ENCODE measurements around the gene RBM3. TPM values are rescaled to one million over a fixed set of nuclear protein-coding genes. Genes with fewer than 3 reads are reported as not detected.

The RBM3 gene
- total and polyA plus RNA-seq, 12 donors = 52.9 to 284 (median 155) TPM

GRCh38 chrX:48600226-48600625 lies 25.9 kb downstream of the RBM3 start:
- Histone ChIP-seq H3K27me3 (no peaks in the 10 kb centered on the region), H3K36me3 (replicated peaks in 1 of 2) (peaks cover 0 to 46% of the 10 kb centered on the region in 2 donors), H3K27ac (no peak overlapping the region), H3K4me1 (replicated peaks in 1 of 2) (peaks cover 0 to 4% of the 10 kb centered on the region in 2 donors), H3K4me3 (no peak overlapping the region), H3K9me3 (replicated peaks in 1 of 3) (no peaks in the 10 kb centered on the region)
- intact Hi-C loops (cut with DNase I) = no loop called here
- no peak for DNase-seq
- TF ChIP-seq POLR2A (IDR thresholded peaks at IDR 0.05) (no peak), CTCF (IDR thresholded peaks at IDR 0.05) (no peak)
- WGBS, 4 donors = 89 to 100% (median 91%) methylated on average over 3 to 19 of the region's 19 CpGs

- no peak for DNase-seq
- intact Hi-C loops (cut with DNase I) = no loop called here
- H3K4me3 ChIP-seq = no peak overlapping the region
- no peaks in the 10 kb centered on the region for H3K27me3 ChIP-seq
- WGBS, 4 donors = 65 to 81% (median 73%) methylated on average over 5 to 17 of the region's 17 CpGs
- H3K36me3 ChIP-seq (replicated peaks in 1 of 2) = peaks cover 0 to 46% of the 10 kb centered on the region in 2 donors
- peaks cover 0 to 4% of the 10 kb centered on the region in 2 donors for H3K4me1 ChIP-seq (replicated peaks in 1 of 2)
- TF ChIP-seq POLR2A (IDR thresholded peaks at IDR 0.05) (no peak), CTCF (IDR thresholded peaks at IDR 0.05) (no peak)
- H3K27ac ChIP-seq = no peak overlapping the region
- no peaks in the 10 kb centered on the region for H3K9me3 ChIP-seq (replicated peaks in 1 of 3)
Measured at GRCh38 chrX:48601741-48602394, 27.6 kb downstream of the RBM3 start.

GRCh38 chrX:48604701-48605100 lies 30.4 kb downstream of the RBM3 start:
- H3K27ac ChIP-seq = no peak overlapping the region
- intact Hi-C loops (cut with DNase I) = no loop called here
- no peaks in the 10 kb centered on the region for H3K27me3 ChIP-seq
- no peak for DNase-seq
- H3K4me3 ChIP-seq = no peak overlapping the region
- H3K9me3 ChIP-seq (replicated peaks in 1 of 3) = no peaks in the 10 kb centered on the region
- no peak for TF ChIP-seq CTCF (IDR thresholded peaks at IDR 0.05)
- no peak for TF ChIP-seq POLR2A (IDR thresholded peaks at IDR 0.05)
- H3K36me3 ChIP-seq (replicated peaks in 1 of 2) = peaks cover 0 to 36% of the 10 kb centered on the region in 2 donors
- WGBS, 4 donors = 86 to 93% (median 91%) methylated on average over 9 to 16 of the region's 16 CpGs; no CpG with 5 or more reads in 1 of the 4 donors
- H3K4me1 ChIP-seq (replicated peaks in 1 of 2) = no peaks in the 10 kb centered on the region

GRCh38 chrX:48606091-48606490 lies 31.8 kb downstream of the RBM3 start:
- intact Hi-C loops (cut with DNase I) = no loop called here
- no peaks in the 10 kb centered on the region for H3K4me1 ChIP-seq (replicated peaks in 1 of 2)
- H3K9me3 ChIP-seq (replicated peaks in 1 of 3) = no peaks in the 10 kb centered on the region
- no peak overlapping the region for H3K4me3 ChIP-seq
- TF ChIP-seq POLR2A (IDR thresholded peaks at IDR 0.05) = no peak
- TF ChIP-seq CTCF (IDR thresholded peaks at IDR 0.05) = no peak
- H3K36me3 ChIP-seq (replicated peaks in 1 of 2) = peaks cover 0 to 26% of the 10 kb centered on the region in 2 donors
- WGBS, 4 donors = 59 to 100% (median 76%) methylated on average over 1 to 6 of the region's 6 CpGs
- DNase-seq = no peak
- H3K27me3 ChIP-seq = no peaks in the 10 kb centered on the region
- no peak overlapping the region for H3K27ac ChIP-seq

All from adrenal gland (tissue), 12 donors.